AG10803 (cell line): ENCODE data around the gene GPSM1.
A peak's percentile ranks its signal among the peaks of the same experiment; 100 is the strongest.

Experiments
- DNase-seq: peaks from one replicate; pipeline ENCODE4 v3.0.0; 2010; ENCODE audit warnings: low read depth
- H3K4me3 ChIP-seq: 2 replicates; pipeline ENCODE4 v1.5.1; 2011; ENCODE audit warnings: mild to moderate bottlenecking, low read length, control low read depth
- CTCF ChIP-seq: conservative IDR thresholded peaks from 2 replicates; pipeline ENCODE4 v1.5.1; 2011; ENCODE audit warnings: mild to moderate bottlenecking, low read length, control low read depth, inconsistent platforms

Gene GPSM1

GRCh38 chr9:136355616-136356557 is 28.5 kb downstream of the GPSM1 start:
- no peak for TF ChIP-seq CTCF

GRCh38 chr9:136357202-136357725 is 29.9 kb downstream of the GPSM1 start:
- no peak for TF ChIP-seq CTCF
- no peak for DNase-seq

More at GRCh38 chr9:136355616-136356557, 28.5 kb downstream of the GPSM1 start:
- no peak overlapping the region for H3K4me3 ChIP-seq
- no peak for DNase-seq

DNA sequence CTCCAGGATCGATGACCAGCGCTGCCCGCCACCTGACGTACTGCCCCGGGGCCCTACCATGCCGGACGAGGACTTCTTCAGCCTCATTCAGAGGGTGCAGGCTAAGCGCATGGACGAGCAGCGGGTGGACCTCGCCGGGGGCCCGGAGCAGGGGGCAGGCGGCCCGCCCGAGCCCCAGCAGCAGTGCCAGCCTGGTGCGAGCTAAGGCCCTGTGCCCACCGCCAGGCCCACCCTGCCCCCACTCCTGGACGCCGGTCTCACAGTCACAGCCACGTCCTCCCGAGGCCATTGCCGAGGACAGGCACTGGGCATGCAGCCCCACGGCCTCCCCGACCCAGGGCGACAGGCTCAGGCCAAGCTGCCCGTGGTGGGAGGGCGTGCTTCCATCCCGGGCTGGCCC is 30.7 kb downstream of the GPSM1 start:
- no peak overlapping the region for H3K4me3 ChIP-seq
- TF ChIP-seq CTCF = no peak
- no peak for DNase-seq

More at GRCh38 chr9:136357202-136357725, 29.9 kb downstream of the GPSM1 start:
- no peak overlapping the region for H3K4me3 ChIP-seq

- no peak for TF ChIP-seq CTCF
- H3K4me3 ChIP-seq = no peak overlapping the region
- DNase-seq = no peak
Observed at GRCh38 chr9:136358888-136359287, 31.5 kb downstream of the GPSM1 start.

DNA sequence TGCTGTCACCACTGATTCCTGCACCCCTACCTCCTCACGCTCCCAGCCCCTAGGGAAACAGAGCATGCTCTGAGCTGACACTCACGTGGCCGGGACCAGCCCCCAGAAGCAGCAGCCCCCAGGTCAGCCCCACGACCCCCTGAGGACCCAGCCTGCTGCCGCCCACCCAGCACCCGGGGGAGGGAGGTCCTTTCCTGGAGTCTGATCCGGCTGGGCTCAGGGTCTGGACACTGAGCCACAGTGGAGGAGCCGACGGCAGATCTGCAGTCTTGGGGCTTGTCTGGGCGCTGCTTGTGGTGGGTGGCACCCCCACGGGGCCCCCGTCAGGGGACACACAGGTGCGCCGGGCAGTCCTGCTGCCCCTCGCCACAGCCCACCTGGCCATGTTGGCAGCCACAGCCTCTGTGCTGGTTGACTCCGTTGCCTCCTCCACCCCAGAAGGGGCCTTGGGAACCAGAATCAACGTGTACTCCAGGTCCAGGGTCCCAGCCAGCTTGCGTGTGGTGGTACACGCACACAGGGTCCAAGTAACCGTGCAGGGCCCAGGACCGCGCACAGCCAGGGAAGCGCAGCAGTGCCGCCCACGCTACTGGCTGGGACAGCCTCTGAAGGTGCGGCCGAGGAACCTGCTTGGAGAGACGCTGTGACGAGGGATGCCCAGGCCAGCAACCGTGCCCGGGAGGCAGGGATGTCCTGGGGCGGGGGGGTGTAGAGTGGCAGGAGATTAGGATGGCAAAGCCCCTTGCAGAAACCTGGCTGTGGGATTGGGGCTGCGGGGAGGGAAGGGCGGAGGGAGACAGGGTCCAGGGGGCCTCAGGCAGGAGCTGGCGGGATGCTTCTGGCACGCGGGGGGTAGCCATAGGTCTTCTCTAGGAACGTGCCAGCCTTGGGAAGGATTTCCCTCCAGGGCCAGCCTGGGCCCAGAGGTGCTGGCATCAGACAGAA is 32.7 kb downstream of the GPSM1 start:
- no peak for TF ChIP-seq CTCF

GRCh38 chr9:136361047-136361753 is 33.9 kb downstream of the GPSM1 start:
- H3K4me3 ChIP-seq = peak overlapping the region; percentile 15; the same call in 1 of the 2 replicates
- peak; percentile 47 for DNase-seq
- no peak for TF ChIP-seq CTCF

More for the DNA sequence above, 32.7 kb downstream of the GPSM1 start:
- no peak for DNase-seq
- no peak overlapping the region for H3K4me3 ChIP-seq
